IPS-NIHi11 (cell line): Measurements from ENCODE around the gene CRYGD.
"Not testable (repeated sequence)": the region's sequence is repeated elsewhere in the genome, so short reads cannot be mapped to it uniquely, and the experiment has no call there.

Source experiments
- DNase-seq: peaks from one replicate; pipeline ENCODE4 v3.0.0; 2012; ENCODE audit warnings: mixed read lengths, low spot score

Gene CRYGD

GRCh38 chr2:208124013-208124715 is at the start of gene CRYGD:
TSS of gene CRYGD (minus strand) at chr2:208124524. CDS start at chr2:208124473, 51 bp downstream.
- not testable (repeated sequence) for DNase-seq

GRCh38 chr2:208172125-208172524 is 47.8 kb upstream of the CRYGD start:
- DNase-seq: no peak

- no peak for DNase-seq
Observed at GRCh38 chr2:208164951-208165755, 40.8 kb upstream of the CRYGD start.

GRCh38 chr2:208163489-208163888 is 39.2 kb upstream of the CRYGD start, which contains the start of gene CRYGA:
TSS of gene CRYGA (minus strand) at chr2:208163589. CDS start at chr2:208163556, 33 bp downstream.
- DNase-seq: no peak

- DNase-seq: no peak
Observed at GRCh38 chr2:208156439-208156838, 32.1 kb upstream of the CRYGD start.

GRCh38 chr2:208153156-208153555 is 28.8 kb upstream of the CRYGD start:
- DNase-seq: no peak

GRCh38 chr2:208150956-208151355 is 26.6 kb upstream of the CRYGD start:
- no peak for DNase-seq

- no peak for DNase-seq
Observed at GRCh38 chr2:208150094-208150493, 25.8 kb upstream of the CRYGD start.

- DNase-seq: no peak
Observed at GRCh38 chr2:208148803-208149202, 24.5 kb upstream of the CRYGD start.

- DNase-seq: no peak
Observed at GRCh38 chr2:208147759-208148158, 23.4 kb upstream of the CRYGD start.

GRCh38 chr2:208147008-208147407 is 22.7 kb upstream of the CRYGD start:
- no peak for DNase-seq

- no peak for DNase-seq
Observed at GRCh38 chr2:208146006-208146405, 21.7 kb upstream of the CRYGD start, which contains the start of gene CRYGB. TSS of gene CRYGB (minus strand) at chr2:208146158. CDS start at chr2:208146120, 38 bp downstream.

- DNase-seq: no peak
Observed at GRCh38 chr2:208142925-208143799, 18.8 kb upstream of the CRYGD start.

- DNase-seq: no peak
Observed at GRCh38 chr2:208142240-208142924, 18.1 kb upstream of the CRYGD start.

- no peak for DNase-seq
Observed at GRCh38 chr2:208139447-208139846, 15.1 kb upstream of the CRYGD start.

GRCh38 chr2:208138334-208138733 is 14.0 kb upstream of the CRYGD start:
- DNase-seq: not testable (repeated sequence)

- DNase-seq: no peak
Observed at GRCh38 chr2:208136716-208137094, 12.4 kb upstream of the CRYGD start.

GRCh38 chr2:208135794-208136715 is 11.7 kb upstream of the CRYGD start:
- no peak for DNase-seq

- no peak for DNase-seq
Observed at GRCh38 chr2:208134928-208135586, 10.7 kb upstream of the CRYGD start.

GRCh38 chr2:208130712-208131110 is 6.4 kb upstream of the CRYGD start:
- no peak for DNase-seq
